ENCODE measurements around the gene ZNF646. TPM values are rescaled to one million over a fixed set of nuclear protein-coding genes. Genes with fewer than 3 reads are reported as not detected.

ZNF646 gene
- total and polyA plus RNA-seq, 2 experiments from 2014 or later, result 7.1 to 32.6 TPM

- no peak for DNase-seq (ENCODE audit: low read depth in 1 of 2, low spot score in 1 of 2)
These were observed 9.8 kb downstream of the ZNF646 start for GRCh38 chr16:31083981-31084380.

DNA sequence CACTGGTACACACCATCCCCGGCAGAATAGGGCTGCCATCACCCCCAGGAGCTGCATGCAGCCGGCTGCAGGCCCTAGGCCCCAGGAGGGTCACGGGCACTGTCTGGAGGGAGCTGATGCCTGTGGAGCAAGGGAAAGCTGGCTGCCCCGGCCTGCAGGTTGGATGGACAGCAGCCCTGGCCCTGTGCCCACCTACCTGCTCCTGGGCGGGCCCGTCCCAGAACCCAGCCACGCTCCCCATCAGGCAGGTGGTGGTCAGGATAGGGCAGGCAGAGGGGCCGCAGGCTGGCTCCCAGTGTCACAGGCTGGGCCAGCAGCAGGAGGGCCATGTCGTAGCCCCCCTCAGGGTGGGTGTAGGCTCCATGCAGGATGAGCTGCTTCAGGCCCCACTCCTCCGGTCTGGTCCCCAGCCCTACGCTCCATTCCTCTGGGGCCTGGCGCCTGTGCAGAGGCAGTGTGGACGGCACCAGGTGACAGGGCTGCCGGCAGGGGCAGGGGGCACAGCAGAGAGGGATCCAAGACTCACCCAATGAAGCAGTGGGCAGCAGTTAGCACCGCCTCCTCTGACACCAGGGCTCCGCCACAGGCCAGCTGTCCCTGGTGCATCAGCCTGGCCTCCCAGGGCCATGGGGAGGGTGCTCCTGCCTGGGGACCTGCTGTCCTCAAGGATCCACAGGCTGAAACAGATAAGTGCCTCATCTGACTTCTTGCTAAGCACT lies 10.5 kb downstream of the ZNF646 start:
- Histone ChIP-seq H3K9me3 (ENCODE audit: low read depth) (no peaks in the 10 kb centered on the region), H3K27me3 (no peaks in the 10 kb centered on the region), H3K36me3 (peaks cover 6% of the 10 kb centered on the region), H3K4me3 (no peak overlapping the region), H3K27ac (no peak overlapping the region), H3K4me1 (ENCODE audit: low read depth) (no peaks in the 10 kb centered on the region)
- no peak for DNase-seq (ENCODE audit: low read depth in 1 of 2, low spot score in 1 of 2)
- no peak for TF ChIP-seq CTCF (IDR thresholded peaks at IDR 0.05; ENCODE audit: low read depth, low read length)

More at GRCh38 chr16:31083981-31084380, 9.8 kb downstream of the ZNF646 start:
- no peak overlapping the region for H3K27ac ChIP-seq
- H3K4me1 ChIP-seq (ENCODE audit: low read depth), result no peaks in the 10 kb centered on the region
- H3K4me3 ChIP-seq, result no peak overlapping the region
- H3K27me3 ChIP-seq, result no peaks in the 10 kb centered on the region
- TF ChIP-seq CTCF (IDR thresholded peaks at IDR 0.05; ENCODE audit: low read depth, low read length), result no peak
- H3K36me3 ChIP-seq, result peaks cover 9% of the 10 kb centered on the region
- no peaks in the 10 kb centered on the region for H3K9me3 ChIP-seq (ENCODE audit: low read depth)

GRCh38 chr16:31085411-31085810 lies 11.2 kb downstream of the ZNF646 start:
- H3K4me1 ChIP-seq (ENCODE audit: low read depth), result no peaks in the 10 kb centered on the region
- H3K27me3 ChIP-seq, result no peaks in the 10 kb centered on the region
- no peak overlapping the region for H3K4me3 ChIP-seq
- no peak for DNase-seq (ENCODE audit: low read depth in 1 of 2, low spot score in 1 of 2)
- no peak overlapping the region for H3K27ac ChIP-seq
- no peak for TF ChIP-seq CTCF (IDR thresholded peaks at IDR 0.05; ENCODE audit: low read depth, low read length)
- H3K9me3 ChIP-seq (ENCODE audit: low read depth), result no peaks in the 10 kb centered on the region
- H3K36me3 ChIP-seq, result peaks cover 6% of the 10 kb centered on the region

GRCh38 chr16:31085873-31086628 lies 11.8 kb downstream of the ZNF646 start:
- no peak for DNase-seq (ENCODE audit: low read depth in 1 of 2, low spot score in 1 of 2)
- H3K9me3 ChIP-seq (ENCODE audit: low read depth), result no peaks in the 10 kb centered on the region
- no peak for TF ChIP-seq CTCF (IDR thresholded peaks at IDR 0.05; ENCODE audit: low read depth, low read length)
- H3K4me3 ChIP-seq, result no peak overlapping the region
- H3K27me3 ChIP-seq, result no peaks in the 10 kb centered on the region
- no peaks in the 10 kb centered on the region for H3K4me1 ChIP-seq (ENCODE audit: low read depth)
- H3K27ac ChIP-seq, result no peak overlapping the region
- peaks cover under 1% of the 10 kb centered on the region for H3K36me3 ChIP-seq

DNA sequence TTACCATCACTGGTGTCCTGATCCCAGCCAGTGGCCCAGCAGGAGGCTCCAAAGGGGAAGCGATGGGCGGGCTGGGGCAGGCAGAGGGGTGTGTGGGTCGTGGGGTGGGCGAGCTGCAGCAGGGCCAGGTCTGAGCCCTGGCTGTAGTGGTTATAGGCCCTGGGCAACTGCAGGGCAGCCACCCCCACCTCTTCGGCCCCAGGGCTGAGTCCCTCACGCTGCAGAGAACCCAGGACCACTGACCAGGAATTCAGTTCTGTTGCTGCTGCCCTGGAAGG lies 12.3 kb downstream of the ZNF646 start:
- Histone ChIP-seq H3K27ac (no peak overlapping the region), H3K36me3 (no peaks in the 10 kb centered on the region), H3K27me3 (no peaks in the 10 kb centered on the region), H3K9me3 (ENCODE audit: low read depth) (no peaks in the 10 kb centered on the region), H3K4me3 (no peak overlapping the region), H3K4me1 (ENCODE audit: low read depth) (no peaks in the 10 kb centered on the region)
- DNase-seq (ENCODE audit: low read depth in 1 of 2, low spot score in 1 of 2), result no peak
- no peak for TF ChIP-seq CTCF (IDR thresholded peaks at IDR 0.05; ENCODE audit: low read depth, low read length)
